Spleen (tissue), 11 donors: ENCODE measurements around the gene NFAT5. TPM values are rescaled to one million over a fixed set of nuclear protein-coding genes. Genes with fewer than 3 reads are reported as not detected.
"Not testable (repeated sequence)": the region's sequence is repeated elsewhere in the genome, so short reads cannot be mapped to it uniquely, and the experiment has no call there.

Source experiments
- DNase-seq: peaks from one replicate; pipeline ENCODE4 v3.0.0-alpha.2; 2020
- H3K27ac ChIP-seq, 8 donors: fragments of 200-600 bp; sonication (generic) in 7 of 8; 1 replicate in 4 of 8; 2 replicates in 4 of 8; pipeline versions ENCODE4 v1.5.0 to v1.8.0; 2016 to 2021; ENCODE audit warnings: inconsistent platforms in 4 of 8, mild to moderate bottlenecking in 4 of 8, moderate library complexity in 1 of 8
- H3K27me3 ChIP-seq, 7 donors: fragments of 200-600 bp; sonication (generic) in 6 of 7; replicated peaks in 1 of 7; 1 replicate in 4 of 7; 2 replicates in 3 of 7; pipeline versions ENCODE4 v1.5.0 to v1.8.0; 2016 to 2021; ENCODE audit warnings: inconsistent platforms in 3 of 7, mild to moderate bottlenecking in 1 of 7
- H3K36me3 ChIP-seq, 6 donors: fragments of 200-600 bp; sonication (generic) in 5 of 6; 1 replicate in 4 of 6; 2 replicates in 2 of 6; pipeline versions ENCODE4 v1.5.0 to v1.8.0; 2016 to 2021; ENCODE audit warnings: inconsistent platforms in 2 of 6
- H3K4me1 ChIP-seq, 6 donors: fragments of 200-600 bp; sonication (generic) in 5 of 6; 1 replicate in 3 of 6; 2 replicates in 3 of 6; pipeline versions ENCODE4 v1.5.0 to v1.8.0; 2016 to 2021; ENCODE audit warnings: inconsistent platforms in 3 of 6
- H3K4me3 ChIP-seq, 8 donors: fragments of 200-600 bp; sonication (generic) in 7 of 8; 1 replicate in 4 of 8; 2 replicates in 4 of 8; pipeline versions ENCODE4 v1.5.0 to v1.8.0; 2016 to 2021; ENCODE audit warnings: inconsistent platforms in 4 of 8, mild to moderate bottlenecking in 4 of 8, moderate library complexity in 2 of 8
- H3K9me3 ChIP-seq, 8 donors: fragments of 200-600 bp; sonication (generic) in 7 of 8; 1 replicate in 4 of 8; 2 replicates in 4 of 8; pipeline versions ENCODE4 v1.5.0 to v1.8.0; 2016 to 2021; ENCODE audit warnings: inconsistent platforms in 4 of 8
- POLR2A ChIP-seq, 3 donors: fragments of 450-650 bp; IDR thresholded peaks; one replicate each; pipeline ENCODE4 v1.5.1; 2017; ENCODE audit warnings: antibody characterized with exemption in 3 of 3, mild to moderate bottlenecking in 1 of 3
- POLR2AphosphoS5 ChIP-seq, 3 donors: sonication (generic); formaldehyde crosslinking; IDR thresholded peaks; one replicate each; pipeline ENCODE4 v1.5.1; 2017; ENCODE audit warnings: antibody characterized with exemption in 3 of 3
- WGBS, 5 donors: extraction: QIAGEN DNeasy Blood & Tissue Kit in 3 of 5; methylation state at CpG; one replicate each; pipeline versions ENCODE4 v1.1.5 to v1.1.7; 2013 to 2018; 5-methylcytosine and 5-hydroxymethylcytosine counted together
- intact Hi-C: fragments of 100-400 bp; cut with DNase I; formaldehyde crosslinking; loops from one replicate; pipeline ENCODE4 v1.15.0; 2023; ENCODE audit warnings: low total_unique reads
- polyA plus RNA-seq, 3 donors: library from polyadenylated mRNA; stranded (reverse); fragments of 200-250 nt; gene quantifications; one replicate each; pipeline ENCODE4 v1.2.1, GENCODE V29; 2013
- total RNA-seq, 7 donors: library from RNA; depleted of rRNA in 3 of 7; stranded (reverse); fragments of >200 nt in 3 of 7; fragmentation: NEBNext Ultra II Directional in 4 of 7; extraction: Animal tissue kit (Norgen Biotek cat#: 25700) in 4 of 7; gene quantifications; one replicate each; pipeline versions ENCODE4 v1.1.0 to v1.2.1, GENCODE V29; 2016 to 2021
- TF ChIP-seq, protein P1 (sequence below), 11 experiments: fragments of 200-600 bp in 7 of 11; fragments of 450-650 bp in 4 of 11; sonication (generic) in 4 of 11; IDR thresholded peaks in 8 of 11; conservative IDR thresholded peaks in 3 of 11; 1 replicate in 7 of 11; 2 replicates in 4 of 11; pipeline versions ENCODE4 v1.4.0 to v1.8.0; 2016 to 2021; ENCODE audit warnings: antibody characterized with exemption in 11 of 11, inconsistent platforms in 4 of 11, mild to moderate bottlenecking in 1 of 11
- donor health status: healthy with polysubstance abuse.
- donor health status: DM: no; HTN: no; CAD: no; lungs with moderate emphysema.
- donor health status: DM: no; HTN: no; CAD: no.
- donor health status: Bipolar disorder and iron deficiency.
- donor health status: healthy.
- donor health status: DM: no; HTN: no; CAD: no.
- donor health status: DM: yes; HTN: yes; CAD: no.

Gene NFAT5
- total and polyA plus RNA-seq, 10 donors = 0.79 to 96.8 (median 54.5) TPM

DNA sequence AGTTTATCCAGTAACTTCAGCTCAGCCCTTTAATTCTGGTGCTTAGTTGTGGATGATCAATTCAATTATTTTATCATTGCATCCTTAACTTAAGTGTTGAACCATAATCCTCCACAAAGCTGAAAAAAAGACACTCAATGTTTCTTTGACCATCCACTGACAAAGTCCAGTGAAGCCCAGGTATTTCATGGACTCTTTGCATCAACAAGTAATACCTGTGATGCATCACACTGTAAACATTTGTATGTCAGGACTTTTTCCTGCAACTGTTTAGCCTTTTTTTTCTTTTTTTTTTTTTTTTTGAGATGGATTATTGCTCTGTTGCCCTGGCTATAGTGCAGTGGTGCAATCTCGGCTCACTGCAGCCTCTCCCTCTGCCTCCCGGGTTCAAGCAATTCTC lies 6.6 kb upstream of the NFAT5 start:
- no peak for TF ChIP-seq POLR2AphosphoS5 (IDR thresholded peaks at IDR 0.05)
- no peak for TF ChIP-seq POLR2A (IDR thresholded peaks at IDR 0.05)
- TF ChIP-seq, protein P1, sequence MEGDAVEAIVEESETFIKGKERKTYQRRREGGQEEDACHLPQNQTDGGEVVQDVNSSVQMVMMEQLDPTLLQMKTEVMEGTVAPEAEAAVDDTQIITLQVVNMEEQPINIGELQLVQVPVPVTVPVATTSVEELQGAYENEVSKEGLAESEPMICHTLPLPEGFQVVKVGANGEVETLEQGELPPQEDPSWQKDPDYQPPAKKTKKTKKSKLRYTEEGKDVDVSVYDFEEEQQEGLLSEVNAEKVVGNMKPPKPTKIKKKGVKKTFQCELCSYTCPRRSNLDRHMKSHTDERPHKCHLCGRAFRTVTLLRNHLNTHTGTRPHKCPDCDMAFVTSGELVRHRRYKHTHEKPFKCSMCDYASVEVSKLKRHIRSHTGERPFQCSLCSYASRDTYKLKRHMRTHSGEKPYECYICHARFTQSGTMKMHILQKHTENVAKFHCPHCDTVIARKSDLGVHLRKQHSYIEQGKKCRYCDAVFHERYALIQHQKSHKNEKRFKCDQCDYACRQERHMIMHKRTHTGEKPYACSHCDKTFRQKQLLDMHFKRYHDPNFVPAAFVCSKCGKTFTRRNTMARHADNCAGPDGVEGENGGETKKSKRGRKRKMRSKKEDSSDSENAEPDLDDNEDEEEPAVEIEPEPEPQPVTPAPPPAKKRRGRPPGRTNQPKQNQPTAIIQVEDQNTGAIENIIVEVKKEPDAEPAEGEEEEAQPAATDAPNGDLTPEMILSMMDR (IDR thresholded peaks at IDR 0.05 in 8 of 11, conservative IDR thresholded peaks at IDR 0.05 in 3 of 11) = no peak
- Histone ChIP-seq H3K27ac (no peak overlapping the region), H3K27me3 (no peaks in the 10 kb centered on the region), H3K36me3 (no peaks in the 10 kb centered on the region), H3K9me3 (no peaks in the 10 kb centered on the region), H3K4me3 (no peak overlapping the region), H3K4me1 (peaks cover 6 to 21% (median 12%) of the 10 kb centered on the region in 6 donors)
- 93 to 100% (median 97%) methylated on average over 2 of the region's 2 CpGs for WGBS, 5 donors
- no peak for DNase-seq
- intact Hi-C loops = no loop called here

DNA sequence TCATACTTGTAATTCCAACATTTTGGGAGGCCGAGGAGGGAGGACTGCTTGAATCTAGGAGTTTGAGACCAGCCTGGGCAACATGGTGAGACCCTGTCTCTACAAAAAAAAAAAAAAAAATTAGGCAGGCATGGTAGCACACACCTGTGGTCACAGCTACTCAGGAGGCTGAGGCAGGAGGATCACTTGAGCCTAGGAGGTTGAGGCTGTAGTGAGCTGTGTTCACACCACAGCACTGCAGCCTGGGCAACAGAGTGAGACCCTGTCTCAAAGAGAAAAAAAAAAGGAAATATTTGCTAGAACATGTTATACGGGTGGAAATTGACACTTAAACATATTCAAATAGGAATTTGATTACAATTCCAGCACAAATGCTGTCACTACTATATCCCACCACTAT lies 4.4 kb upstream of the NFAT5 start:
- not testable (repeated sequence) for H3K36me3 ChIP-seq, H3K27ac ChIP-seq, H3K9me3 ChIP-seq, H3K27me3 ChIP-seq, H3K4me3 ChIP-seq, DNase-seq
- WGBS, 5 donors = 90 to 97% (median 93%) methylated on average over 2 of the region's 2 CpGs
- intact Hi-C loops = loop anchor here (10.0 kb wide), 2 partner anchors 137 to 167 kb away; partner anchors contain the start of gene CYB5B
- H3K4me1 ChIP-seq = peaks cover 6 to 25% (median 20%) of the 10 kb centered on the region in 6 donors

DNA sequence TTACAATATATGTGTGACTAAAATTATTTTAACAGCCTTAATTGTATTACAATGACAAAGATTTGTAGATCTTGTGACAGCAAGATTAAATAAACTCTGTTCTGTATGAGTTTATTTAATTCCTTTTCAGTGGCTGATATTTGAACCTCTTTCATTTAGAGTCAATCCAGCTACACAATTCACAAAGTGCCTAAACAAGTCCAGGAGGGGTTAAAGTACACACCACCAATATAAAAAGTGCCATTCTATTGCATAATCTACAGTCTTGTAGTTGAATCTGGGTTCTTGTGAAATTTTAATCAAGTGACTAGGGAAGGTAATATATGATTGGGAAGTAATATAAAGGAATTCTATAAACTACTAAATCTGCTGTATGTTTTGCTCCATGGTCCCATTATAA lies 3.9 kb upstream of the NFAT5 start:
- no peaks in the 10 kb centered on the region for H3K27me3 ChIP-seq
- DNase-seq = no peak
- peaks cover 6 to 28% (median 22%) of the 10 kb centered on the region in 6 donors for H3K4me1 ChIP-seq
- H3K36me3 ChIP-seq = no peaks in the 10 kb centered on the region
- no peak overlapping the region for H3K27ac ChIP-seq
- TF ChIP-seq POLR2A (IDR thresholded peaks at IDR 0.05) (no peak), POLR2AphosphoS5 (IDR thresholded peaks at IDR 0.05) (no peak)
- TF ChIP-seq, protein P1 (IDR thresholded peaks at IDR 0.05 in 8 of 11, conservative IDR thresholded peaks at IDR 0.05 in 3 of 11) = no peak
- H3K4me3 ChIP-seq = no peak overlapping the region
- H3K9me3 ChIP-seq = no peaks in the 10 kb centered on the region
- intact Hi-C loops = loop anchor here (10.0 kb wide), 2 partner anchors 137 to 167 kb away; partner anchors contain the start of gene CYB5B

DNA sequence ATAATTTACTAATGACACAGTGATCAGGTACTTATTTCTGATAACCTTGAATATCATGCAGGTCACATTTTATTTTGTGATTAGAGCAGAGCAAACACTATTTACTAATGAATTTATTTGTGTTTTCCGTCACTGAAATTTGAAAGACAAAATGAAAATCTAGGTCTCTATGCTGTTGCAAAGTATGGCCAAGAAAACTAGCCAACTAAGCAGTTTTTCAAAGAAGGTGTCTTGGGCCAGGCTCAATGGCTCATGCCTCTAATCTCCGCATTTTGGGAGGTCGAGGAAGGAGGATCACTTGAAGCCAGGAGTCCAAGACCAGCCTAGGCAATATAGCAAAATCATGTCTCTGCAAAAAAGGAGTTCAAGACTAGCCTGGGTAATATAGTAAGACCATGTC lies 3.0 kb upstream of the NFAT5 start:
- H3K36me3 ChIP-seq = no peaks in the 10 kb centered on the region
- 94 to 96% (median 94%) methylated on average over 3 of the region's 3 CpGs for WGBS, 5 donors
- TF ChIP-seq, protein P1 (IDR thresholded peaks at IDR 0.05 in 8 of 11, conservative IDR thresholded peaks at IDR 0.05 in 3 of 11) = no peak
- no peak for TF ChIP-seq POLR2AphosphoS5 (IDR thresholded peaks at IDR 0.05)
- no peak overlapping the region for H3K4me3 ChIP-seq
- intact Hi-C loops = loop anchor here (10.0 kb wide), 2 partner anchors 138 to 168 kb away; partner anchors contain the start of gene CYB5B
- no peak for DNase-seq
- no peaks in the 10 kb centered on the region for H3K9me3 ChIP-seq
- peaks cover 9 to 37% (median 31%) of the 10 kb centered on the region in 6 donors for H3K4me1 ChIP-seq
- no peaks in the 10 kb centered on the region for H3K27me3 ChIP-seq
- H3K27ac ChIP-seq = no peak overlapping the region
